ENCODE results near the gene BEGAIN.

Gene BEGAIN

GRCh38 chr14:100593751-100594624 lies 6.8 kb upstream of the BEGAIN start:
- Histone ChIP-seq H3K27me3 (ENCODE audit: control insufficient read depth, insufficient read depth, low read length) (peaks cover 39% of the 10 kb centered on the region), H3K9ac (ENCODE audit: low read length) (no peak overlapping the region), H3K36me3 (ENCODE audit: control insufficient read depth, insufficient read depth, low read length) (no peaks in the 10 kb centered on the region), H3K4me3 (ENCODE audit: low read depth, low read length) (no peak overlapping the region), H3K27ac (ENCODE audit: low read depth, low read length) (no peak overlapping the region), H3K4me1 (ENCODE audit: control insufficient read depth, insufficient read depth, low read length) (peaks cover under 1% of the 10 kb centered on the region), H3K9me3 (ENCODE audit: control insufficient read depth, insufficient read depth, low read depth, low read length) (no peaks in the 10 kb centered on the region)

GRCh38 chr14:100592972-100593371 lies 5.8 kb upstream of the BEGAIN start:
- Histone ChIP-seq H3K4me1 (ENCODE audit: control insufficient read depth, insufficient read depth, low read length) (peaks cover 7% of the 10 kb centered on the region), H3K9ac (ENCODE audit: low read length) (no peak overlapping the region), H3K27ac (ENCODE audit: low read depth, low read length) (no peak overlapping the region), H3K36me3 (ENCODE audit: control insufficient read depth, insufficient read depth, low read length) (no peaks in the 10 kb centered on the region), H3K9me3 (ENCODE audit: control insufficient read depth, insufficient read depth, low read depth, low read length) (no peaks in the 10 kb centered on the region), H3K4me3 (ENCODE audit: low read depth, low read length) (no peak overlapping the region), H3K27me3 (ENCODE audit: control insufficient read depth, insufficient read depth, low read length) (peaks cover 45% of the 10 kb centered on the region)

GRCh38 chr14:100592461-100592891 lies 5.3 kb upstream of the BEGAIN start:
- no peaks in the 10 kb centered on the region for H3K36me3 ChIP-seq (ENCODE audit: control insufficient read depth, insufficient read depth, low read length)
- peaks cover 49% of the 10 kb centered on the region for H3K27me3 ChIP-seq (ENCODE audit: control insufficient read depth, insufficient read depth, low read length)
- H3K27ac ChIP-seq (ENCODE audit: low read depth, low read length), result no peak overlapping the region
- H3K4me1 ChIP-seq (ENCODE audit: control insufficient read depth, insufficient read depth, low read length), result peaks cover 7% of the 10 kb centered on the region
- H3K4me3 ChIP-seq (ENCODE audit: low read depth, low read length), result no peak overlapping the region
- no peak overlapping the region for H3K9ac ChIP-seq (ENCODE audit: low read length)
- H3K9me3 ChIP-seq (ENCODE audit: control insufficient read depth, insufficient read depth, low read depth, low read length), result no peaks in the 10 kb centered on the region

GRCh38 chr14:100591453-100592371 lies 4.5 kb upstream of the BEGAIN start:
- Histone ChIP-seq H3K36me3 (ENCODE audit: control insufficient read depth, insufficient read depth, low read length) (no peaks in the 10 kb centered on the region), H3K27me3 (ENCODE audit: control insufficient read depth, insufficient read depth, low read length) (peaks cover 53% of the 10 kb centered on the region), H3K4me1 (ENCODE audit: control insufficient read depth, insufficient read depth, low read length) (peaks cover 7% of the 10 kb centered on the region), H3K9ac (ENCODE audit: low read length) (no peak overlapping the region), H3K27ac (ENCODE audit: low read depth, low read length) (no peak overlapping the region), H3K9me3 (ENCODE audit: control insufficient read depth, insufficient read depth, low read depth, low read length) (no peaks in the 10 kb centered on the region), H3K4me3 (ENCODE audit: low read depth, low read length) (no peak overlapping the region)

- Histone ChIP-seq H3K9ac (ENCODE audit: low read length) (no peak overlapping the region), H3K9me3 (ENCODE audit: control insufficient read depth, insufficient read depth, low read depth, low read length) (no peaks in the 10 kb centered on the region), H3K4me3 (ENCODE audit: low read depth, low read length) (no peak overlapping the region), H3K27me3 (ENCODE audit: control insufficient read depth, insufficient read depth, low read length) (peaks cover 61% of the 10 kb centered on the region), H3K27ac (ENCODE audit: low read depth, low read length) (no peak overlapping the region), H3K36me3 (ENCODE audit: control insufficient read depth, insufficient read depth, low read length) (no peaks in the 10 kb centered on the region), H3K4me1 (ENCODE audit: control insufficient read depth, insufficient read depth, low read length) (peaks cover 11% of the 10 kb centered on the region)
These were observed 3.7 kb upstream of the BEGAIN start for GRCh38 chr14:100590726-100591452.

- H3K4me3 ChIP-seq (ENCODE audit: low read depth, low read length), result no peak overlapping the region
- H3K9ac ChIP-seq (ENCODE audit: low read length), result no peak overlapping the region
- peaks cover 11% of the 10 kb centered on the region for H3K4me1 ChIP-seq (ENCODE audit: control insufficient read depth, insufficient read depth, low read length)
- H3K9me3 ChIP-seq (ENCODE audit: control insufficient read depth, insufficient read depth, low read depth, low read length), result no peaks in the 10 kb centered on the region
- H3K27ac ChIP-seq (ENCODE audit: low read depth, low read length), result no peak overlapping the region
- no peaks in the 10 kb centered on the region for H3K36me3 ChIP-seq (ENCODE audit: control insufficient read depth, insufficient read depth, low read length)
- H3K27me3 ChIP-seq (ENCODE audit: control insufficient read depth, insufficient read depth, low read length), result peaks cover 68% of the 10 kb centered on the region
These were observed 2.7 kb upstream of the BEGAIN start for GRCh38 chr14:100589760-100590469.

GRCh38 chr14:100589071-100589759 lies 2.0 kb upstream of the BEGAIN start:
- Histone ChIP-seq H3K4me1 (ENCODE audit: control insufficient read depth, insufficient read depth, low read length) (peaks cover 11% of the 10 kb centered on the region), H3K4me3 (ENCODE audit: low read depth, low read length) (no peak overlapping the region), H3K36me3 (ENCODE audit: control insufficient read depth, insufficient read depth, low read length) (no peaks in the 10 kb centered on the region), H3K27me3 (ENCODE audit: control insufficient read depth, insufficient read depth, low read length) (peaks cover 71% of the 10 kb centered on the region), H3K9ac (ENCODE audit: low read length) (no peak overlapping the region), H3K9me3 (ENCODE audit: control insufficient read depth, insufficient read depth, low read depth, low read length) (no peaks in the 10 kb centered on the region), H3K27ac (ENCODE audit: low read depth, low read length) (no peak overlapping the region)

- no peak overlapping the region for H3K4me3 ChIP-seq (ENCODE audit: low read depth, low read length)
- H3K4me1 ChIP-seq (ENCODE audit: control insufficient read depth, insufficient read depth, low read length), result peaks cover 11% of the 10 kb centered on the region
- H3K36me3 ChIP-seq (ENCODE audit: control insufficient read depth, insufficient read depth, low read length), result no peaks in the 10 kb centered on the region
- no peaks in the 10 kb centered on the region for H3K9me3 ChIP-seq (ENCODE audit: control insufficient read depth, insufficient read depth, low read depth, low read length)
- H3K27ac ChIP-seq (ENCODE audit: low read depth, low read length), result no peak overlapping the region
- H3K27me3 ChIP-seq (ENCODE audit: control insufficient read depth, insufficient read depth, low read length), result peaks cover 71% of the 10 kb centered on the region
- H3K9ac ChIP-seq (ENCODE audit: low read length), result no peak overlapping the region
These were observed 1.5 kb upstream of the BEGAIN start for GRCh38 chr14:100588671-100589070.

- H3K36me3 ChIP-seq (ENCODE audit: control insufficient read depth, insufficient read depth, low read length), result no peaks in the 10 kb centered on the region
- peak overlapping the region; percentile 33 for H3K4me3 ChIP-seq (ENCODE audit: low read depth, low read length)
- no peak overlapping the region for H3K27ac ChIP-seq (ENCODE audit: low read depth, low read length)
- H3K9ac ChIP-seq (ENCODE audit: low read length), result no peak overlapping the region
- peaks cover 76% of the 10 kb centered on the region for H3K27me3 ChIP-seq (ENCODE audit: control insufficient read depth, insufficient read depth, low read length)
- no peaks in the 10 kb centered on the region for H3K9me3 ChIP-seq (ENCODE audit: control insufficient read depth, insufficient read depth, low read depth, low read length)
- peaks cover 11% of the 10 kb centered on the region for H3K4me1 ChIP-seq (ENCODE audit: control insufficient read depth, insufficient read depth, low read length)
These were observed 670 bp upstream of the BEGAIN start for GRCh38 chr14:100587763-100588411.

Data from HUES6 (cell line).